IMR-90 (cell line): ENCODE data around the gene B3GALT4. TPM values are rescaled to one million over a fixed set of nuclear protein-coding genes. Genes with fewer than 3 reads are reported as not detected.

Source experiments
- ATAC-seq: fragments of 200-7000 bp; cut with Tn5 transposase; 2 replicates; pipeline ENCODE4 v1.9.1; 2020; ENCODE audit warnings: low read depth, mild to moderate bottlenecking, moderate library complexity
- BruUV-seq: library from RNA; stranded (reverse); fragments of 400-500 nt; replicated peaks from 2 replicates; lab custom pipeline; 2021; lab: Mats Ljungman, UMichigan
- CTCF ChIA-PET: fragments of 300-600 bp; formaldehyde crosslinking; extraction: SDS; loops from one replicate; lab custom pipeline; 2021; ENCODE audit warnings: antibody characterized with exemption; lab: Yijun Ruan, JAX
- POLR2A ChIA-PET: fragments of 300-600 bp; sonication (Branson Sonifier 250); formaldehyde crosslinking; loops from one replicate; lab custom pipeline; 2022; ENCODE audit warnings: antibody characterized with exemption; ENCODE audit not compliant: unreplicated experiment; lab: Charles Lee
- DNase-seq: peaks from one replicate; pipeline ENCODE4 v3.0.0; 2013
- H2AFZ ChIP-seq: replicated peaks from 2 replicates; pipeline ENCODE3; 2013; ENCODE audit warnings: low read length, mild to moderate bottlenecking; ENCODE audit not compliant: poor library complexity
- H2AK5ac ChIP-seq: 2 replicates; pipeline ENCODE4 v1.6.1; 2013; ENCODE audit warnings: low read depth, low read length, inconsistent platforms
- H2AK9ac ChIP-seq: replicated peaks from 2 replicates; pipeline ENCODE3; 2013; ENCODE audit warnings: mild to moderate bottlenecking, low read depth, low read length, moderate library complexity; ENCODE audit not compliant: poor library complexity
- H2BK120ac ChIP-seq: 2 replicates; pipeline ENCODE4 v1.6.1; 2013; ENCODE audit warnings: low read depth, low read length, inconsistent platforms
- H2BK15ac ChIP-seq: 3 replicates; pipeline ENCODE4 v1.6.1; 2013; ENCODE audit warnings: low read depth, low read length, inconsistent platforms
- H2BK20ac ChIP-seq: 2 replicates; pipeline ENCODE4 v1.6.1; 2013; ENCODE audit warnings: low read depth, mild to moderate bottlenecking, inconsistent platforms, low read length, moderate library complexity
- H2BK5ac ChIP-seq: 2 replicates; pipeline ENCODE4 v1.6.1; 2013; ENCODE audit warnings: mild to moderate bottlenecking, low read depth, low read length, inconsistent platforms; ENCODE audit not compliant: poor library complexity, severe bottlenecking
- H3K14ac ChIP-seq: replicated peaks from 2 replicates; pipeline ENCODE4 v1.6.1; 2013; ENCODE audit warnings: low read depth, low read length, inconsistent platforms
- H3K18ac ChIP-seq: 2 replicates; pipeline ENCODE4 v1.6.1; 2013; ENCODE audit warnings: low read depth, low read length, control low read depth
- H3K23ac ChIP-seq: 2 replicates; pipeline ENCODE4 v1.6.1; 2013; ENCODE audit warnings: low read depth, low read length, inconsistent platforms
- H3K27ac ChIP-seq: 2 replicates; pipeline ENCODE4 v1.5.1; 2013; ENCODE audit warnings: mild to moderate bottlenecking, control low read depth, low read length; ENCODE audit not compliant: insufficient read depth
- H3K27me3 ChIP-seq: 2 replicates; pipeline ENCODE4 v1.6.1; 2013; ENCODE audit warnings: low read length; ENCODE audit not compliant: control insufficient read depth, insufficient read depth
- H3K36me3 ChIP-seq: 2 replicates; pipeline ENCODE4 v1.6.1; 2013; ENCODE audit warnings: low read length, mixed read lengths; ENCODE audit not compliant: control insufficient read depth, insufficient read depth
- H3K4ac ChIP-seq: 2 replicates; pipeline ENCODE4 v1.6.1; 2013; ENCODE audit warnings: low read depth, low read length, inconsistent platforms
- H3K4me1 ChIP-seq: 2 replicates; pipeline ENCODE4 v1.6.1; 2013; ENCODE audit warnings: low read length, mixed read lengths; ENCODE audit not compliant: control insufficient read depth, insufficient read depth
- H3K4me2 ChIP-seq: 2 replicates; pipeline ENCODE4 v1.6.1; 2013; ENCODE audit warnings: low read depth, mild to moderate bottlenecking, control low read depth, low read length, moderate library complexity
- H3K4me3 ChIP-seq: 2 replicates; pipeline ENCODE4 v1.5.1; 2013; ENCODE audit warnings: low read depth, mild to moderate bottlenecking, control low read depth, low read length, moderate library complexity; ENCODE audit not compliant: insufficient read depth
- H3K56ac ChIP-seq: 2 replicates; pipeline ENCODE4 v1.6.1; 2013; ENCODE audit warnings: low read length, inconsistent platforms; ENCODE audit not compliant: insufficient read depth; ENCODE audit errors: extremely low read depth
- H3K79me1 ChIP-seq, 2 experiments: 2 replicates each; pipeline ENCODE4 v1.6.1; 2013; ENCODE audit warnings: low read length in 2 of 2, inconsistent platforms in 1 of 2, low read depth in 1 of 2
- H3K9ac ChIP-seq: 2 replicates; pipeline ENCODE4 v1.6.1; 2013; ENCODE audit warnings: low read depth, low read length, control low read depth
- H3K9me1 ChIP-seq: 2 replicates; pipeline ENCODE4 v1.6.1; 2013; ENCODE audit warnings: low read length, inconsistent platforms; ENCODE audit not compliant: insufficient read depth
- H3K9me3 ChIP-seq: 2 replicates; pipeline ENCODE4 v1.6.1; 2013; ENCODE audit warnings: low read length; ENCODE audit not compliant: control insufficient read depth, insufficient read depth
- H4K20me1 ChIP-seq: 2 replicates; pipeline ENCODE4 v1.6.1; 2013; ENCODE audit warnings: low read length, inconsistent platforms; ENCODE audit not compliant: insufficient read depth
- H4K5ac ChIP-seq: 2 replicates; pipeline ENCODE4 v1.6.1; 2013; ENCODE audit warnings: mild to moderate bottlenecking, low read depth, low read length, control low read depth
- H4K8ac ChIP-seq, 2 experiments: 2 replicates each; pipeline ENCODE4 v1.6.1; 2013; ENCODE audit warnings: low read depth in 2 of 2, low read length in 2 of 2, control low read depth in 1 of 2, inconsistent platforms in 1 of 2
- H4K91ac ChIP-seq: 2 replicates; pipeline ENCODE4 v1.6.1; 2013; ENCODE audit warnings: low read depth, low read length, inconsistent platforms; ENCODE audit not compliant: insufficient read depth
- BHLHE40 ChIP-seq: fragments of 150-350 bp; IDR thresholded peaks from 2 replicates; pipeline ENCODE4 v1.6.1; 2016; ENCODE audit warnings: mild to moderate bottlenecking, low read depth, low read length
- CEBPB ChIP-seq: IDR thresholded peaks from 2 replicates; pipeline ENCODE4 v1.6.1; 2012; ENCODE audit warnings: low read depth, low read length, improper control_type of control experiment
- CHD1 ChIP-seq: IDR thresholded peaks from 2 replicates; pipeline ENCODE4 v1.6.1; 2012; ENCODE audit warnings: low read depth, low read length, improper control_type of control experiment
- FOS ChIP-seq: fragments of 150-350 bp; IDR thresholded peaks from 2 replicates; pipeline ENCODE4 v1.6.1; 2016; ENCODE audit warnings: low read depth, low read length
- MAFK ChIP-seq: IDR thresholded peaks from 2 replicates; pipeline ENCODE4 v1.6.1; 2012; ENCODE audit warnings: low read depth, low read length, improper control_type of control experiment
- MAZ ChIP-seq: IDR thresholded peaks from 2 replicates; pipeline ENCODE4 v1.6.1; 2012; ENCODE audit warnings: low read depth, mild to moderate bottlenecking, low read length, improper control_type of control experiment, moderate library complexity, borderline replicate concordance
- MXI1 ChIP-seq: IDR thresholded peaks from 2 replicates; pipeline ENCODE4 v1.6.1; 2012; ENCODE audit warnings: low read depth, mild to moderate bottlenecking, low read length, moderate library complexity, borderline replicate concordance
- NFE2L2 ChIP-seq: fragments of 150-350 bp; IDR thresholded peaks from 2 replicates; pipeline ENCODE4 v1.6.1; 2016; ENCODE audit warnings: low read depth, mild to moderate bottlenecking, low read length
- POLR2A ChIP-seq: IDR thresholded peaks from 2 replicates; pipeline ENCODE4 v1.6.1; 2012; ENCODE audit warnings: mild to moderate bottlenecking, low read depth, low read length
- RFX5 ChIP-seq: IDR thresholded peaks from 2 replicates; pipeline ENCODE4 v1.8.0; 2012; ENCODE audit warnings: low read depth, mild to moderate bottlenecking, low read length, moderate library complexity
- SMC3 ChIP-seq: fragments of 150-350 bp; IDR thresholded peaks from 2 replicates; pipeline ENCODE4 v1.6.1; 2016; ENCODE audit warnings: low read depth, mild to moderate bottlenecking, antibody characterized with exemption, low read length, moderate library complexity
- dilution Hi-C: fragments of 300-500 bp; cut with HindIII; formaldehyde crosslinking; loops from one replicate; pipeline ENCODE4 v1.14.3; 2018; ENCODE audit warnings: low sequenced_read_pairs; ENCODE audit not compliant: unreplicated experiment
- in situ Hi-C: fragments of 300-500 bp; cut with MboI; formaldehyde crosslinking; loops from 3 replicates; pipeline ENCODE4 v1.14.3; 2019; ENCODE audit warnings: low sequenced_read_pairs, inconsistent platforms, mixed read lengths
- intact Hi-C: fragments of 100-400 bp; cut with micrococcal nuclease; formaldehyde crosslinking; loops from 2 replicates; pipeline ENCODE4 v1.10.0; 2022
- polyA plus RNA-seq, 3 experiments: library from polyadenylated mRNA; depleted of rRNA; stranded (reverse); fragments of >200 nt; gene quantifications; 2 replicates each; pipeline ENCODE4 v1.2.3, GENCODE V29; 2012; ENCODE audit warnings: low replicate concordance in 1 of 3
- total RNA-seq: library from RNA; depleted of rRNA; stranded (reverse); fragments of >200 nt; gene quantifications from 2 replicates; pipeline ENCODE4 v1.2.3, GENCODE V29; 2012
- TF ChIP-seq, protein P1 (sequence below): conservative IDR thresholded peaks from 2 replicates; pipeline ENCODE4 v1.5.1; 2012; ENCODE audit warnings: mild to moderate bottlenecking, low read depth, low read length, improper control_type of control experiment
- TF ChIP-seq, protein P2 (sequence below): fragments of 150-350 bp; IDR thresholded peaks from 2 replicates; pipeline ENCODE4 v1.6.1; 2017; ENCODE audit warnings: mild to moderate bottlenecking, antibody characterized with exemption, low read length, low read depth

The B3GALT4 gene
- total and polyA plus RNA-seq, 2 of the 4 experiments (the other 2 are of a cell fraction), result 0.70 to 0.72 TPM

DNA sequence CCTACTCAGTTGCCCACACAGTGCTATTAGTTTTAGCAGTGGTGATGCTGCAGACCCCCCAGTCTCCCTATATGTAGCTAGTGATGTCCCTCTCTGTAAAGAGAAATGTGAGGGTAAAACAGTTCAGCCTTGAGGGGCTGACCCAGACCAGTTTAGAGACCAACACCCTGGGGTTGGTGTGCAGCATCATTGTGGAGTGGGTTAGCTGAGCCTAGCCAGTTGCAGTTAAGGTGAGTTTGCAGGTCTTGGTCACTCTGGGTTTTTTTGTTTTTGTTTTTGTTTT is 401 bp upstream of the B3GALT4 start:
- ATAC-seq (no peak), DNase-seq (no peak)
- Histone ChIP-seq H3K4me2 (peak overlapping the region; percentile 71), H3K23ac (peak overlapping the region; percentile 36; the same call in 1 of the 2 replicates), H2BK120ac (no peak overlapping the region), H3K18ac (no peak overlapping the region), H3K56ac (peak overlapping the region; percentile 16; the same call in 1 of the 2 replicates), H2BK5ac (peak overlapping the region; percentile 7), H3K9me1 (peaks cover 9% of the 10 kb centered on the region), H2BK15ac (no peak overlapping the region), H3K14ac (peak overlapping the region; percentile 20), H2AFZ (no peak overlapping the region), H4K20me1 (peaks cover 80% of the 10 kb centered on the region), H4K91ac (0 out of 2 replicates have a peak overlapping the region, but pooled peaks have one; percentile 12), H3K4me3 (peak overlapping the region; percentile 46), H4K5ac (peak overlapping the region; percentile 3; the same call in 1 of the 2 replicates), H3K27ac (peak overlapping the region; percentile 26), H3K36me3 (peaks cover 61% of the 10 kb centered on the region), H3K27me3 (no peaks in the 10 kb centered on the region), H3K79me1 (peaks cover 16 to 52% of the 10 kb centered on the region in 2 experiments), H4K8ac (peak overlapping the region; percentile 27 to 84; a peak in 3 of 4 replicates), H2AK5ac (0 out of 2 replicates have a peak overlapping the region, but pooled peaks have one; percentile 59), H3K9me3 (no peaks in the 10 kb centered on the region), H3K4ac (peak overlapping the region; percentile 57), H2AK9ac (peak overlapping the region; percentile 21), H3K9ac (peak overlapping the region; percentile 62), H3K4me1 (peaks cover 14% of the 10 kb centered on the region), H2BK20ac (no peak overlapping the region)
- TF ChIP-seq BHLHE40 (no peak), MAFK (no peak), CHD1 (no peak), FOS (no peak), MAZ (no peak), SMC3 (no peak), CEBPB (no peak), RFX5 (no peak), NFE2L2 (no peak), MXI1 (no peak), POLR2A (no peak)
- TF ChIP-seq, protein P1, sequence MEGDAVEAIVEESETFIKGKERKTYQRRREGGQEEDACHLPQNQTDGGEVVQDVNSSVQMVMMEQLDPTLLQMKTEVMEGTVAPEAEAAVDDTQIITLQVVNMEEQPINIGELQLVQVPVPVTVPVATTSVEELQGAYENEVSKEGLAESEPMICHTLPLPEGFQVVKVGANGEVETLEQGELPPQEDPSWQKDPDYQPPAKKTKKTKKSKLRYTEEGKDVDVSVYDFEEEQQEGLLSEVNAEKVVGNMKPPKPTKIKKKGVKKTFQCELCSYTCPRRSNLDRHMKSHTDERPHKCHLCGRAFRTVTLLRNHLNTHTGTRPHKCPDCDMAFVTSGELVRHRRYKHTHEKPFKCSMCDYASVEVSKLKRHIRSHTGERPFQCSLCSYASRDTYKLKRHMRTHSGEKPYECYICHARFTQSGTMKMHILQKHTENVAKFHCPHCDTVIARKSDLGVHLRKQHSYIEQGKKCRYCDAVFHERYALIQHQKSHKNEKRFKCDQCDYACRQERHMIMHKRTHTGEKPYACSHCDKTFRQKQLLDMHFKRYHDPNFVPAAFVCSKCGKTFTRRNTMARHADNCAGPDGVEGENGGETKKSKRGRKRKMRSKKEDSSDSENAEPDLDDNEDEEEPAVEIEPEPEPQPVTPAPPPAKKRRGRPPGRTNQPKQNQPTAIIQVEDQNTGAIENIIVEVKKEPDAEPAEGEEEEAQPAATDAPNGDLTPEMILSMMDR, result no peak
- TF ChIP-seq, protein P2, sequence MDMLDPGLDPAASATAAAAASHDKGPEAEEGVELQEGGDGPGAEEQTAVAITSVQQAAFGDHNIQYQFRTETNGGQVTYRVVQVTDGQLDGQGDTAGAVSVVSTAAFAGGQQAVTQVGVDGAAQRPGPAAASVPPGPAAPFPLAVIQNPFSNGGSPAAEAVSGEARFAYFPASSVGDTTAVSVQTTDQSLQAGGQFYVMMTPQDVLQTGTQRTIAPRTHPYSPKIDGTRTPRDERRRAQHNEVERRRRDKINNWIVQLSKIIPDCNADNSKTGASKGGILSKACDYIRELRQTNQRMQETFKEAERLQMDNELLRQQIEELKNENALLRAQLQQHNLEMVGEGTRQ, result no peak
- dilution Hi-C loops, result no loop called here
- in situ Hi-C loops, result no loop called here
- POLR2A ChIA-PET, result no interaction called here
- intact Hi-C loops, result no loop called here
- BruUV-seq, result no TSS peak
- CTCF ChIA-PET, result interaction anchor here (1.8 kb wide), 1 partner anchor 20 kb away, joined by 5 read pairs; no protein-coding TSS in a partner anchor
